AG08395 (cell line): ENCODE measurements around the gene MXI1.
A peak's percentile ranks its signal among the peaks of the same experiment; 100 is the strongest.
"Not testable (repeated sequence)": the region's sequence is repeated elsewhere in the genome, so short reads cannot be mapped to it uniquely, and the experiment has no call there.

Experiments used
- DNase-seq: peaks from one replicate; pipeline ENCODE4 v3.0.0; 2012; ENCODE audit warnings: mixed read lengths, low spot score

MXI1 gene

DNA sequence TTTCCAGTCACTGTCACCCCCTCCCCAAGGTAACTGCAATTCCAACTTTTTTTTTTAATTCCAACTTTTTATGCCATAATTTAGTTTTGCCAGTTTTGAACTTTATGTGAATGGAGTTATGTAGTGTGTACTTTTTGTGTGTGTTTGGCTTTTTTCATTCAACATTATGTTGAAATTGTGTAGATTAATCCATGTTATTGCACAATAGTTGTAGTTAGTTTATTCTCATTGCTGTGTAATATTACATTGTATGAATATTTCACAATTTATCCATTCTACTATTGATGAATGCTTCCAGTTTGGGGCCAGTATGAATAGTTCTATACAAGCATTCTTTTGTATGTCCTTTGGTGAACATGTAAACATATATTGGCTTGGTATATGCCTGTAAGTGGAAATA lies 32.5 kb downstream of the MXI1 start:
- DNase-seq, result no peak

DNA sequence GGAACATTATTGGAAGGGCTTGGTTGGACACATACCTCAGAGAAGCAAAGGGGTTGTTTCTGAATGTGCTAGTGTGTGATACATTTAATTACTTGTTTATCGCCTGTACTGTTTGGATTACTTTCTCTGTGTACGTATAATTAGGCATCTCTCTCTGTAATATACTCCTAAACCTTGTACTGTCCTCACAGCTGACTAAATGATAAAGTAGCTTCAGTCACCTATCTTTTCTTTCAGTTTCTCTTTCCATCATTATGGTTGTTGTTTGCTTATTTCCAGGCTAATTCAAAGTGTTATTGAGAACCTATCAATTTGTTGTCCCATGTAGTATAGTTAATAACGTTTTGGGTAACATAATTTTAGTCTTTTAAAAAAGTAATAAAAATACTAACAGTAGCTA lies 34.0 kb downstream of the MXI1 start:
- DNase-seq, result no peak

DNA sequence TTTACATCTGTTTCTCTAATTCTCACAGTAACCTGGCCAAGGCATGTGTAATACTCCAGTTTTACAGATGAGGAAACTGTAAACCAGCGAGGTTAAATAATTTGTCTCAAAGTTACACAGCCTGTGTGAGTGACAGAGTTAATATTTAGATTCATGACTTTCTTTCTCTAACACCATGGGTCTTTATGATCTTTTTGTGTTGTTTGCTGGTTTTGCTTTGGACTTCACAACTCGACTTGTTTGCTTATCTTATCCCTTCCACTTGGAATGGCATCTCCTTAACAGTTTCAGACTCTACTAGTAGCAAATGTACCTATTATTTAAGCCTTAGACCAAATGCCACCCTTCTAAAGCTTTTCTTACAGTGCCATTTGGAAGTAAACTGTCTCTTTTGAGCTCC lies 34.4 kb downstream of the MXI1 start:
- no peak for DNase-seq

DNA sequence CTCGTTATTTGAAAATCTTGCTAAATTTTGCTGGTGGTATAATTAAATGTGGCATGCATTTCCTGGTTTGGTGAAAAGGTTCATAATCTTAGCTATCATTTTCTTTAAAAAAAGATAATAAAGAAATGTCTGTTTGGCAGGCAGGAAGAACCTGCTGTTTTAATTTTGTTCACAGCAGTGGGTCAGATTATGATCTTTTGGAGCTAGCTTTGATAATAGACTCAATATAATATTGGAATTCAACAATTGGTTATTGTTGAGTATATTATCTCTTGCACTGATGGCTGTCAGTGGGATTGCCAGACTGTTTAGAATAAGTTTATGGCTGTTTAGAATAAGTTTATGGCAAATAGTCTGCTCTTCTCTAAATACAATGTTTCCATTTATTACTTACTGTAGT lies 35.1 kb downstream of the MXI1 start:
- DNase-seq, result no peak

DNA sequence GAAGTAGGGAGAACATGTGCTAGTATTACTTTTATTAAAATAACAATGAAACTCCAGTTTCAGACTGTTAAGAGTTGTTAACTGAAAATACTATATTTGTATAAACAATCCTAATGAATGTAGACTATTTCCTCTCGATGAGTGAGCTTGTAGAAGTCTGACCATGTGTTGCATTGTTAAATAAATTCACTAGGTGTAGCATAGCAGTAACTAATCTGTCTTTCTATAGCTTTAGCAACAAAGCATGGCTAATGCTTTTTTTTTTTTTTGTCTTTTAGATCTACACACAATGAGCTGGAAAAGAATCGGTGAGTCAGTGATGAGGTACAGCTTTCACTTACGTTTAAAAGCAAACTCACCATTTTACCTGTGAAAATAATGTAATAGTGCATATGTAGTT lies 37.1 kb downstream of the MXI1 start:
- DNase-seq, result no peak

DNA sequence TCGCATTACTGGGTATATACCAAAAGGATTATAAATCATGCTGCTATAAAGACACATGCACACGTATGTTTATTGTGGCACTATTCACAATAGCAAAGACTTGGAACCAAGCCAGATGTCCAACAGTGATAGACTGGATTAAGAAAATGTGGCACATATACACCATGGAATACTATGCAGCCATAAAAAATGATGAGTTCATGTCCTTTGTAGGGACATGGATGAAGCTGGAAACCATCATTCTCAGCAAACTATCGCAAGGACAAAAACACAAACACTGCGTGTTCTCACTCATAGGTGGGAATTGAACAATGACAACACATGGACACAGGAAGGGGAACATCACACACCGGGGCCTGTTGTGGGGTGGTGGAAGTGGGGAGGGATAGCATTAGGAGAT lies 40.4 kb downstream of the MXI1 start:
- DNase-seq, result not testable (repeated sequence)

DNA sequence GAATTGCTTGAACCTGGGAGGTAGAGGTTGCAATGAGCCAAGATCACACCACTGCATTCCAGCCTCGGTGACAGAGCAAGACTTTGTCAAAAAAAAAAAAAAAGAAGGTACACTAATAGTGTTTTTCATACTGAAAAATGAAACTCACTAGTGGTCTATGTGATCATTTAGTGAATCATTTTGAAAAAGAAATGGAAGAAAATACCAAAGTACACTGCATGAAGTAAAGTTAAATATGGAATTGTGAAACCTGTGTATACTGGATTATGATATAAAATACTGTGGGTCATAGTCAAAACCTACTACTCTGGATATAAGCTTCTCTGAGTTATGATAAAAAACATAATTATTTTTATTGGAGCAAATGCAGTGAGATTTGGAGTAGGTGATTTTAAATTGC lies 42.1 kb downstream of the MXI1 start:
- not testable (repeated sequence) for DNase-seq

DNA sequence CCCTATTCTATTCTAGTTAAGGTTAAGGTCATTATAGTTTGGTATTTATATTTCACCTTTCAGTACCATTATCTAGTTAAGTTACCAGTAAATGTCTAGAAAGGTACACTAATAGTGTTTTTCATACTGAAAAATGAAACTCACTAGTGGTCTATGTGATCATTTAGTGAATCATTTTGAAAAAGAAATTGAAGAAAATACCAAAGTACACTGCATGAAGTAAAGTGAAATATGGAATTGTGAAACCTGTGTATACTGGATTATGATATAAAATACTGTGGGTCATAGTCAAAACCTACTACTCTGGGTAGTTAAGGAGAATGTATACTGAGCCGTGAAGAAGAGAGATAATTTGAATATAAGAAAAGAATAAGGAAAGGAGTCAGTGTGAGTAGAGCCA lies 44.0 kb downstream of the MXI1 start:
- DNase-seq, result not testable (repeated sequence)

DNA sequence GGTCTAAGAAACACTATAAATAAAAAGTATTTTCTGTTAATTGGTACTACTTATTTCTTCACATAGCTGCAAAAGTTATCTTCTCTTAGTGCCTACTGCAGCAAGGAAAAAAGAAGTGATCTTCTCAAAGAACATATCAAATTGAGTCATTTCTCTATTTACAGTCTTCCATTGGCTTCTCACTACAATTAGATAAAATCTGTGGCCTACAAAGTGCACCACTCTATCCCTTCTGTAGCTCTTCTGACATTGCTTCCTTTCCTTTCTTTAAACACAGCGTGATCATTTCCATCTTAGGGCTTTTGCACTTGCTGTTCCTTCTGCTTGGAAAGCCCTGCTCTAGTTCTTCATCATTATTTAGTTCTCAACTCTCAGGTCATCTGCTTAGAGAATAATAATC lies 44.7 kb downstream of the MXI1 start:
- DNase-seq, result no peak

DNA sequence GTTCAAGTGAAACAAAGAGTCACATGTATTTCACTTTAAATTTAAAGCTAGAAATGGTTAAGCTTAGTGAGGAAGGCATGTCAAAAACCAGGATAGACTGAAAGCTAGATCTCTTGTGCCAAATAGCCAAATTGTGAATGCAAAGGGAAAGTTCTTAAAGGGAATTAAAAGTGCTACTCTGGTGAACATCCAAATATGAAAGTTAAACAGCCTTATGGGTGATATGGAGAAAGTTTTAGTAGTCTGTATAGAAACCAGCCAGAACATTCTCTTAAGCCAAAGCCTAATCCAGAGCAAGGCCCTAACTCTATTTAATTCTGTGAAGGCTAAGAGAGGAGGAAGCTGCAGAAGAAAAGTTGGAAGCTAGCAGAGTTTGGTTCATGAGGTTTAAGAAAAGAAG lies 47.1 kb downstream of the MXI1 start:
- DNase-seq, result no peak

DNA sequence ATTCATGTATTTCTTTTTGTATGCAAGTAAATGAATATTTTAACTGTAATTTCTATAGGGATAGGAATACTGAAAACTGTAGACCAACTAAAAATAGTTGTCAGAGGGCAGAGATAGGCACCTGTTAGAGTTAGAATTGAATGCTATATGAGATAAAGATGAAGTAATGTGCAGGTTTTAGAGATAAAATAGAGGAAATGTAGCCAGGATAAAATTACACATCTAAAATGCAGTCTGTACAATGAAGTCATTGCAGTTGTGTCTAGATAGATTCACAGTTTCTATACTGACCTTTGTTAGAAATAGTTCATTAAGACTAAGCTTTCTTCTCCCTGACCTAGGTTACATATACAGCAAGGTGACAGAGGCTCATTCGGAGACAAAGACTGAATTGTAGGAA lies 51.1 kb downstream of the MXI1 start:
- no peak for DNase-seq

DNA sequence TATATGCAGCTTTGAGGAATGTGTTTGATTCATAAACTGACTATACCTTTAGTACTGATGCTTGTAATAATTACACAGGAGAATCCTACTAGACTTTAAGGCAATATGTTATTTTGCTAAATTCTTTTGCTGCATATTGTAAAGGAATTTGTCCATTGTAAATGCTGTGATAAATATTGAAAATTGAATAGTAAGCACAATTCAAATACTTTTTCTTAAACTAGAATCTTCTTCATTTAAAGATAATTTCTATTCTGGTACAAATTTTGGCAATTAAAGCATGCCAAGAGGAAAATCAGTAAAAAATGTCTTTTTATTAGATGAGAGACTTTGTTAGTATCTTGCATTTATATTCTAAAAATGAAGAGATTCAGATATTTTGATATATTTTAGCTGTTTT lies 51.9 kb downstream of the MXI1 start:
- no peak for DNase-seq

DNA sequence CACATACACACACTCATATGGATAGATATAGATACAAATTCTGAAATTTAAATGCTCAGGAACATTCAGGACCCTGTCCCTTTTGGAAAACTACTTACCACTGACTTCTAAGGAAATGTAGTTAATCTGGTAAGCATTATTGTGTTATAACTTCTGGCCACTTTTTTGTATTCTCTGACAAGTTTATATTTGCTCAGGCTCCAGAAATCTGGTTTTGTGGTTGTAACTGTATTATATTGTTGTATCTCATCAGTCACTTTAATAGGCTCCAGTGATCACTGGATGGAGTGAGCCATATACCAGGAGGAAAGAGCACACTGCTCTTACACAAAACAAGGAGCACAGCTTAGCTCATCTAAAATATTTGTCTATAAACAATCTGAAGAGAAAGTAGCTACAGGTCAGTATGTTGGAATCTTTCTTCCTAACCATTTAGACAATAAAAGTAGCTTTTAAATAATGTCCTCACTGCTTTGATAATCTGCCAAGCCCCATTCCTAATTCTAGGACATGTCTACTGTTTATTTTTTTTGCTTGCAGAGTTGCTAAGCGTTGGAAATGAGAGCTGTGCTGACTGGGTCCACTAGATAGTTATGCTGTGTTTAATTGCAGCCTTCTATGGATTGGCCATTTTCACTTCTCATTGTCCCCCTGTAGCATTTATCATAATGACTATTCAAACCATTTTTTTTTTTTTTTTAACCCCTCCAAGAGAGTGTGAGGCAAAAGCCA lies 53.5 kb downstream of the MXI1 start:
- DNase-seq, result peak; percentile 7

DNA sequence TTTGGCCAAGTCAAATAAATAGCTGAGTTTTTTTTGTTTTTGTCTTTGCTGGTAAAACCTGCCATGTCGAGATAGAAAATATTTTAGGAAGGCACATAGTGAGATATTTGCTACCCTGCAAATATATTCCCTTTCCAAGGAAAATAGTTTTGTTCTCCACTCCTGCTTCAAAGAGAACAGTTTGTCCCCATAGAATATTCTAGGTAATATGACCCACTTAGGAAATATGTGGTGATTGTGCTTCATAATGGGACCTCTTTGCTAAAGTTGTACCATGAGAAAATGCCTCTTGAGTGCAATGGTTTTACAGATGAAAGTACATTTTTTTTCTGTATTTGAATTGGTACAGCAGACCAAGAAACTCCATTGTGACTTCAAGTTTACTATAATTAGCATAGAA lies 55.8 kb downstream of the MXI1 start:
- DNase-seq, result no peak

DNA sequence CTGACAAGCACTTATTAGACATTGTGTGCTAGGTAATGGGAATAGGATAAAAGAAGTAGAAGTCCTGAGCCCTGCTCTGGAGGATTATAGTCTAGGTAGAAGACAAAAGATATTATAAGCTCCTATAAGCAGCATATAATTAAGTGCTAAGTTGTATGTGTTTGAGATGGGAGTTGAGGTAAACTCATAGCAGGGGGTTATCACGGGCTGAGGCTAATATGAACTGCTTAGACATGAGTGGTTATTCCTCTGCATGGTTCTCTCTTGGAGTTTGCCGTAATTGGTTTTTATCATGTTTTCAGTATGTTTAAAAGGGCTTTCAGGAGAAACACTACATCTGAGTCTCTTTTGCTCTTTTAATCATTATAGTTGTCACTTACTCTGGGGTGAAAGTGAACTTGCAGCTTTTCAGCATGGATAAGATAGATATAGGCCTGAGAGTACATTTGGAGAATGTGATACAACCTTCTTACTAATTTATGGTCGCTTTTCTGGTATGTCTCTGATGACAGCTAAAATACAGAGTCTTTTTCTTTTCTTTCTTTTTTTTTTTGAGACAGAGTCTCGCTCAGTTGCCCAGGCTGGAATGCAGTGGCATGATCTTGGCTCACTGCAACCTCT lies 58.3 kb downstream of the MXI1 start:
- no peak for DNase-seq

DNA sequence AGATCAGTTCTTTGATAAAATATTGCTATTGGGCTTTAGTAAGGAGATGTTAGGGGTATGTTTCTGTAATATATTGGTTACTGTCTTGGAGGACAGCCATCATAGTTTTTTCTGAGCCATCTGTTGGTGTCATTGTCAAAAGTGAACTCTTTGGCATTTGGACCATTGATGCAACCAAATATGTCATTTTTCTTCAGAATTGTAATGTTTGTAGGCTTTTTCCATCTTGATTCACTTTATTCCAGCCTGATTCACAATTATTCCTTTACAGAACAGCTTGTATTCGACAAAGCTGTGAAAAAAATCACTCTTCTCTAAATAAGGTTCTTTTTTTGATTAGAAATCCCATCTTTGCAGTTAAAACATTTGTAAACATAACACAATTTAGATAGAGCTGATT lies 59.9 kb downstream of the MXI1 start:
- DNase-seq, result no peak

DNA sequence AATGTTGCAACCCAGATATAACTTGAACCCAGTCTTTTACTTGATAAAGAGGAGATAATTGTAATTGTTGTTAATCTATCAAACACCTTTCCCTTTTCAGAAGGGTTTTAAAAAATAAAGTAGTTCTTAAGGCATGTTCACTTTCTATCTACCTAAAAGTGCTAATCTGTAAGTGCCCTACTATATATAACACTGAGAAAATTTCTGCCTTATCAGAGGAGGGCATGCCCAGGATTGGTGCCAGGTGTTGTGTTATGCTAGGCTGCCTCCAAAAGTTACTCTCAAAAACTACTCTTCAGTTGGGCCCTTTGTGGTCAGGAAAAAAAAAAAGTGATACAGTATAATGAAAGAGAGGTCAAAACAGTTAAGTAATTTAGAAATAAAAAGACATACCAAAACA lies 61.0 kb downstream of the MXI1 start:
- no peak for DNase-seq

DNA sequence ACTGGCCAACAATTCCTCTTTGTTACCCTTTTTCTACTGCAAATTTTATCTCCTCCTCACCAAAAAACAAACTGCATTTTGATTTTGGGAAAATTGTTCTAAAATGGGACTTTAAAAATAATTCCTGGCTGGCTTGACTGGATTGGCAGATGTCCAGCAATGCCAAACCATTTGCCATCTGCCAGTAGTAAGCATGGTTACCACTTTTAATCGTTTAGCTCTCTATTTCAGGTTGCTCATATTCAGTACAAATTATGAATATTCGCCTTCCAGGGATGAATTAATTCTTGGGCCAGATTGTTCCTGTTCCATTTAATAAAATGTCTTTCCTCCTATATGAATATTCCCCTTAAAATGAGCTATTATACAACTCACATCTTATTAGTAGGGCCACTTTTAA lies 61.6 kb downstream of the MXI1 start:
- DNase-seq, result no peak

DNA sequence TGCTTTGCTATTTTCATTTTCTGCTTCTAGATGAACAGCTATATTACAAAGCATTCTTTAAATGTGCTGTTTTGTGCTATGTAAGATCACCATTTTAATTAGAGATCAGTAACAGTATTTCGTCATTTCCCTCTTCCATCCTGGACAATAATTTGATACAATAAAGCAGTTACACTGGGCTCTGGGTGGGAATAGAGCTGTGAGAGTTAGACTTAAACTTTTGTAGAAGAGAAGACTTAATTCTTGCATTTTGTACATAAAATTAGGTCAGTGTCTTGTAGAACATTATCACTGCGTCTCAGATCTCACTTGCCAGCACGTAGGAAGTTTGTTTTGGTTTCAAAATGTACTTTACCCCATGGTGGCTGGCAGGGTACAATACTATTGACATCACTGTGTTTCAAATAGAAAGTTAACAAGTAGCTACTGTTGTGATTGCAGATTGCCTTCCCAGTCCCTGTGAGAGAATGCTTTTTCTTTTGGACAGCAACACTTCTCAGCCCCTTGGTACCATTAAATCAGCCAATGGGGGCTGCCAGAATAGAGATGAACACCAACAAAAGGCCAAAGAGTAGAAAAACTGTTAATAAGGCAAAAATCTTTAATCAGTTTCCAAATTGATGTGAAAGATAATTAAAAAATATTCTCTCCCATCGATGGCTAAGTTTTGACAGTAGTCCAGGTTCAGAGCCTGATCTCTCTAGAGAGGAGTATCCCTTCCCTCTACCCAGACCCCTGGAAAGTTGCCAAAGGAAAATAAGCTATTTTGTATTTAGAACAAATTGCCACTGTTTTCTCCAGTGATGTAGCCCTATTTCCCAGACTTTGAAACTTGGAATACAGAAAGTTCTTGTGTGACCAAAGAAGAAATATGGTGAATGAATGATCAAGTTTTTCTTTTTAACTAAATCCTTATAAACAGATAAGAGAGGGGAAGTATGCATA lies 62.2 kb downstream of the MXI1 start:
- no peak for DNase-seq

DNA sequence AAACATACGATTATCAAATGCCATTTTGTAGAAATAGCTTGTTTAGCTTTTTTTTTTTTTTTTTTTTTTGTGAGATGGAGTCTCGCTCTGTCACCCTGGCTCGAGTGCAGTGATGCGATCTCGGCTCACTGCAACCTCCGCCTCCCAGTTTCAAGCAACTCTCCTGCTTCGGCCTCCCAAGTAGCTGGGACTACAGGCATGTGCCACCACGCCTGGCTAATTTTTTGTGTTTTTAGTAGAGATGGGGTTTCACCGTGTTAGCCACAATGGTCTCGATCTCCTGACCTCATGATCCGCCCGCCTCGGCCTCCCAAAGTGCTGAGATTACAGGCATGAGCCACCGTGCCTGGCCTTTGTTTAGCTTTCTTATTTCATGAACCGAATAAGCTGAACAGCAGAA lies 65.6 kb downstream of the MXI1 start:
- not testable (repeated sequence) for DNase-seq

DNA sequence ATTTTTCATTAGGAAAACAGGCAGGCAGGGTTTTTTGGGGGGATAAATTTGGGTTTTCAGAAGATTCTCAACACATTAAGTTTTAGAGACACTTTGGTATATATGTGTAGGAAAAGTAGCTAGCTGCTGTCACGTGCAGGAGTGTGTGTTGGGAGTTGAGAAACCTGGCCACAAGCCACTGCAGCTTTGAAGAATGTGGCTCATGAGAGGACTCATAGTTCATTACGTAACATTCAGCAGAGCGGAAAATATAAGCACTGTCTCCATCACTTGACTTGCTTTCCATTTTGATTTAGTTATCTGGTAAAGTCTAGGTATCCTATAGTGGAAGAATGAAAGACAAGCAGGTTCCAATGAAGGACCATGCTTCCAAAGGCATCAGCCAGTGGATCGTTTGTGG lies 66.1 kb downstream of the MXI1 start:
- peak; percentile 69 for DNase-seq

DNA sequence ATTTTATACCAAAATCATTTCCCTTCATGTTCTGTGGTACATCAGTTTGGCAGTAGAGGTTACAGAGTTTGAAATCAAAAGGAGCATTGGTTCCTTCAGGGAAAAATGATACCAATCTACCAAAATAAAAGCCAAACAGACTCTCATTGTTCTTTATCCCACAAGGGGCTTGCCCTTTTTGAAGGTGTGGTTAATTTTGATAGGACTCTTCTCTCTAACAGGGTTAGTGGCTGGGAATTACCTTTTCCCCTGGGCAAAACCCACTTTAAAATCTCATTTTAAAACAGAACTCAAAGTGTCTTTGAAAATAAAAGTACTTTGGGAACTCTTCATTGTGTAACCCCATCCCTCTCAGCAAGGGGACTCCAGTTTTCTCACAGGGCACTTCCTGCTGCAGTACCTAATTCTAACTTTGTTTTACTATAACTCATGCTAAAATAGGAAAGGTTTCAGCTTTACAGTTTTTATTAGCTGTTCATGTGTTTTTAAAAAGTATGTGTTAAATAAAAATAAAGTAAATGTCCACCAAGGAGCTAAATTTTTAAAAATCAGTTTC lies 66.7 kb downstream of the MXI1 start:
- no peak for DNase-seq

DNA sequence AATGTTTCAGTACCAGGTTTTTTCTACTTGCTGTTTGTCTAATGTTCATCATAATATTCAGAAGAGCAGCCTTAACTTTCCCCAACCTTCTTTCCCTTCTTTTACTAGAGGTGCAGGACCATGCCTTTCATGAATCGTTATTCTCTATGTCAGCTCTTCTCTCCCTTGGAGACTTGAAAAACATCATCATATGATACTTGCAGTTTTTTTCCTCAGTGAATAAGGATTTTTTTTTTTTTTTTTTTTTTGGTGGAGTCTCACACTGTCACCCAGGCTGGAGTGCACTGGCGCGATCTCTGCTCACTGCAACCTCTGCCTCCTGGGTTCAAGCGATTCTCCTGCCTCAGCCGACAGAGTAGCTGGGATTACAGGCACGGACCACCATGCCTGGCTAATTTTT lies 67.2 kb downstream of the MXI1 start:
- DNase-seq, result no peak
